Thoracic aorta (tissue), 2 donors: Measurements from ENCODE around the gene ARID1B. TPM values are rescaled to one million over a fixed set of nuclear protein-coding genes. Genes with fewer than 3 reads are reported as not detected.

Experiments
- ATAC-seq: fragments of 150-250 bp; one replicate; pipeline ENCODE4 v1.8.0; 2017; ENCODE audit warnings: low read depth; ENCODE audit not compliant: insufficient number of reproducible peaks, low FRiP score
- DNase-seq: peaks from one replicate; pipeline ENCODE4 v3.0.0-alpha.2; 2020; ENCODE audit warnings: low spot score
- H3K27ac ChIP-seq, 2 donors: fragments of 200-600 bp; sonication (generic); 1 replicate in 1 of 2; 2 replicates in 1 of 2; pipeline ENCODE4 v1.5.1; 2016; ENCODE audit warnings: mild to moderate bottlenecking in 2 of 2, moderate library complexity in 2 of 2
- H3K27me3 ChIP-seq: fragments of 200-600 bp; sonication (generic); replicated peaks from 2 replicates; pipeline ENCODE4 v1.6.0; 2016; ENCODE audit warnings: mild to moderate bottlenecking; ENCODE audit not compliant: insufficient read depth
- H3K36me3 ChIP-seq: fragments of 200-600 bp; sonication (generic); one replicate; pipeline ENCODE4 v1.5.1; 2016
- H3K4me1 ChIP-seq, 2 donors: fragments of 200-600 bp; sonication (generic); 1 replicate in 1 of 2; 2 replicates in 1 of 2; pipeline versions ENCODE4 v1.5.1 to v1.6.0; 2016; ENCODE audit warnings: low read depth in 2 of 2, mild to moderate bottlenecking in 1 of 2; ENCODE audit not compliant: control insufficient read depth in 1 of 2
- H3K4me3 ChIP-seq: fragments of 200-600 bp; sonication (generic); 2 replicates; pipeline ENCODE4 v1.5.1; 2016; ENCODE audit warnings: mild to moderate bottlenecking
- H3K9me3 ChIP-seq: fragments of 200-600 bp; sonication (generic); 2 replicates; pipeline ENCODE4 v1.5.1; 2016
- CTCF ChIP-seq: fragments of 200-600 bp; sonication (generic); IDR thresholded peaks from one replicate; pipeline ENCODE4 v1.5.1; 2019; ENCODE audit warnings: antibody characterized with exemption
- total RNA-seq, 2 donors: library from RNA; depleted of rRNA; stranded (reverse); fragments of >200 nt; gene quantifications; one replicate each; pipeline versions ENCODE4 v1.1.0 to v1.2.3, GENCODE V29; 2016

Gene ARID1B
- total RNA-seq, 2 donors from 2014 or later, result 120 to 158 TPM

GRCh38 chr6:157106487-157106886, 329.3 kb downstream of the ARID1B start:
- ATAC-seq, result no peak
- no peaks in the 10 kb centered on the region for H3K27me3 ChIP-seq
- H3K4me3 ChIP-seq, result no peak overlapping the region
- no peak for DNase-seq
- TF ChIP-seq CTCF, result no peak
- H3K9me3 ChIP-seq, result no peaks in the 10 kb centered on the region
- no peaks in the 10 kb centered on the region for H3K36me3 ChIP-seq
- H3K27ac ChIP-seq, result no peak overlapping the region
- H3K4me1 ChIP-seq, result peaks cover 5% of the 10 kb centered on the region in 2 donors

GRCh38 chr6:157107571-157107914, 330.4 kb downstream of the ARID1B start:
- ATAC-seq, result no peak
- DNase-seq, result no peak
- Histone ChIP-seq H3K4me3 (no peak overlapping the region), H3K9me3 (no peaks in the 10 kb centered on the region), H3K4me1 (peaks cover 5% of the 10 kb centered on the region in 2 donors), H3K27ac (no peak overlapping the region), H3K27me3 (no peaks in the 10 kb centered on the region), H3K36me3 (no peaks in the 10 kb centered on the region)
- no peak for TF ChIP-seq CTCF

- no peak overlapping the region for H3K27ac ChIP-seq
Measured at GRCh38 chr6:157107915-157108651, 330.9 kb downstream of the ARID1B start.

GRCh38 chr6:157108923-157109322, 331.7 kb downstream of the ARID1B start:
- DNase-seq (no peak), ATAC-seq (no peak)
- Histone ChIP-seq H3K36me3 (no peaks in the 10 kb centered on the region), H3K27me3 (no peaks in the 10 kb centered on the region), H3K27ac (no peak overlapping the region), H3K4me1 (peaks cover 5% of the 10 kb centered on the region in 2 donors), H3K4me3 (no peak overlapping the region), H3K9me3 (no peaks in the 10 kb centered on the region)
- no peak for TF ChIP-seq CTCF

More at GRCh38 chr6:157107915-157108651, 330.9 kb downstream of the ARID1B start:
- no peaks in the 10 kb centered on the region for H3K9me3 ChIP-seq
- no peak overlapping the region for H3K4me3 ChIP-seq
- H3K27me3 ChIP-seq, result no peaks in the 10 kb centered on the region
- ATAC-seq, result peak; percentile 54
- H3K36me3 ChIP-seq, result no peaks in the 10 kb centered on the region
- TF ChIP-seq CTCF, result no peak
- DNase-seq, result no peak
- H3K4me1 ChIP-seq, result peaks cover 5% of the 10 kb centered on the region in 2 donors

GRCh38 chr6:157110607-157111006, 333.4 kb downstream of the ARID1B start:
- H3K4me1 ChIP-seq, result peaks cover 5% of the 10 kb centered on the region in 2 donors
- no peak for TF ChIP-seq CTCF
- H3K9me3 ChIP-seq, result no peaks in the 10 kb centered on the region
- no peaks in the 10 kb centered on the region for H3K27me3 ChIP-seq
- DNase-seq, result no peak
- H3K36me3 ChIP-seq, result no peaks in the 10 kb centered on the region
- H3K27ac ChIP-seq, result no peak overlapping the region
- H3K4me3 ChIP-seq, result no peak overlapping the region
- ATAC-seq, result no peak
